HCT116 (cell line): ENCODE results near the gene DENND4A. TPM values are rescaled to one million over a fixed set of nuclear protein-coding genes. Genes with fewer than 3 reads are reported as not detected.
"Not testable (repeated sequence)": the region's sequence is repeated elsewhere in the genome, so short reads cannot be mapped to it uniquely, and the experiment has no call there.

Source experiments
- ATAC-seq: fragments of 200-7000 bp; cut with Tn5 transposase; 2 replicates; pipeline ENCODE4 v1.9.1; 2020; ENCODE audit warnings: mild to moderate bottlenecking, moderate library complexity
- BruUV-seq: library from RNA; stranded (reverse); fragments of 400-500 nt; replicated peaks from 2 replicates; lab custom pipeline; 2021; lab: Mats Ljungman, UMichigan
- CTCF ChIA-PET: fragments of 300-600 bp; sonication (Branson Sonifier 250); formaldehyde crosslinking; loops from one replicate; lab custom pipeline; 2021; ENCODE audit warnings: antibody characterized with exemption; lab: Charles Lee
- POLR2A ChIA-PET: fragments of 300-600, 350-600 bp; sonication (Branson Sonifier 250); formaldehyde crosslinking; loops from one replicate; lab custom pipeline; 2021; ENCODE audit warnings: antibody characterized with exemption; lab: Charles Lee
- RAD21 ChIA-PET, 2 experiments: fragments of 300-600 bp; sonication (Branson Sonifier 250); formaldehyde crosslinking; loops; one replicate each; lab custom pipeline; 2023; ENCODE audit warnings: low total read pairs in 2 of 2; ENCODE audit not compliant: uncharacterized antibody in 2 of 2, unreplicated experiment in 2 of 2, low non-redundant PET in 1 of 2; lab: Charles Lee
- DNase-seq: peaks from one replicate; pipeline ENCODE4 v3.0.0-alpha.2; 2010; ENCODE audit warnings: low read depth, low spot score
- H2AFZ ChIP-seq: fragments of 200-600 bp; shearing (Covaris generic), sonication (generic); 2 replicates; pipeline ENCODE4 v1.6.1; 2017; ENCODE audit warnings: low read depth, mixed run types, mixed read lengths, antibody characterized with exemption, low read length; ENCODE audit not compliant: poor library complexity, severe bottlenecking
- H3K27ac ChIP-seq: 2 replicates; pipeline ENCODE4 v1.5.1; 2012; ENCODE audit warnings: low read depth, low read length
- H3K27me3 ChIP-seq: fragments of 200-600 bp; sonication (generic); 2 replicates; pipeline ENCODE4 v1.6.1; 2016; ENCODE audit warnings: mixed run types, low read length, mixed read lengths; ENCODE audit not compliant: insufficient read depth
- H3K36me3 ChIP-seq, 2 experiments: fragments of 200-500 bp in 1 of 2; fragments of 200-600 bp in 1 of 2; sonication (Bioruptor generic) in 1 of 2; sonication (generic) in 1 of 2; 2 replicates each; pipeline versions ENCODE4 v1.5.1 to v1.6.1; 2014 to 2016; ENCODE audit warnings: low read length in 2 of 2, inconsistent platforms in 1 of 2, mixed read lengths in 1 of 2, mixed run types in 1 of 2; ENCODE audit not compliant: insufficient read depth in 2 of 2, control insufficient read depth in 1 of 2
- H3K4me1 ChIP-seq, 2 experiments: fragments of 200-600 bp in 1 of 2; sonication (generic) in 1 of 2; 2 replicates each; pipeline versions ENCODE4 v1.5.1 to v1.6.1; 2012 to 2017; ENCODE audit warnings: low read length in 2 of 2, inconsistent platforms in 1 of 2, mild to moderate bottlenecking in 1 of 2, mixed read lengths in 1 of 2, mixed run types in 1 of 2, moderate library complexity in 1 of 2; ENCODE audit not compliant: insufficient read depth in 2 of 2, control insufficient read depth in 1 of 2
- H3K4me2 ChIP-seq: fragments of 200-600 bp; sonication (generic); 2 replicates; pipeline ENCODE4 v1.6.1; 2017; ENCODE audit warnings: mixed run types, low read length, mixed read lengths
- H3K4me3 ChIP-seq, 2 experiments: fragments of 200-600 bp in 1 of 2; sonication (generic) in 1 of 2; replicated peaks in 1 of 2; 2 replicates each; pipeline ENCODE4 v1.5.1; 2011 to 2016; ENCODE audit warnings: low read length in 2 of 2, control low read depth in 1 of 2, low read depth in 1 of 2, mild to moderate bottlenecking in 1 of 2, mixed read lengths in 1 of 2, mixed run types in 1 of 2
- H3K79me2 ChIP-seq: fragments of 200-600 bp; sonication (generic); 2 replicates; pipeline ENCODE4 v1.6.1; 2017; ENCODE audit warnings: mild to moderate bottlenecking, mixed run types, low read length, moderate library complexity, mixed read lengths; ENCODE audit not compliant: insufficient read depth
- H3K9ac ChIP-seq: fragments of 200-600 bp; sonication (generic); 2 replicates; pipeline ENCODE4 v1.6.1; 2016; ENCODE audit warnings: low read length, mixed read lengths
- H3K9me2 ChIP-seq: fragments of 200-600 bp; sonication (generic), shearing (Covaris generic); 2 replicates; pipeline ENCODE4 v1.6.1; 2017; ENCODE audit warnings: mixed run types, mild to moderate bottlenecking, moderate library complexity; ENCODE audit not compliant: insufficient read depth
- H3K9me3 ChIP-seq, 2 experiments: fragments of 200-500 bp in 1 of 2; fragments of 200-600 bp in 1 of 2; sonication (Bioruptor generic) in 1 of 2; sonication (generic) in 1 of 2; 2 replicates each; pipeline ENCODE4 v1.6.1; 2014 to 2017; ENCODE audit warnings: low read length in 2 of 2, mixed read lengths in 2 of 2, inconsistent platforms in 1 of 2, low read depth in 1 of 2, mild to moderate bottlenecking in 1 of 2, mixed run types in 1 of 2, moderate library complexity in 1 of 2; ENCODE audit not compliant: control insufficient read depth in 1 of 2, insufficient read depth in 1 of 2
- H4K20me1 ChIP-seq: fragments of 200-600 bp; sonication (generic), shearing (Covaris generic); 2 replicates; pipeline ENCODE4 v1.6.1; 2017; ENCODE audit warnings: mixed run types, mild to moderate bottlenecking, moderate library complexity; ENCODE audit not compliant: insufficient read depth
- ATF3 ChIP-seq: IDR thresholded peaks from 2 replicates; pipeline ENCODE4 v1.6.1; 2012
- CTCF ChIP-seq, 3 experiments: fragments of 200-600 bp in 1 of 3; sonication (generic) in 1 of 3; IDR thresholded peaks in 2 of 3; conservative IDR thresholded peaks in 1 of 3; 2 replicates each; pipeline ENCODE4 v1.5.1; 2012 to 2017; ENCODE audit warnings: low read depth in 2 of 3, low read length in 2 of 3, antibody characterized with exemption in 1 of 3, borderline replicate concordance in 1 of 3, control low read depth in 1 of 3, mild to moderate bottlenecking in 1 of 3, mixed read lengths in 1 of 3, mixed run types in 1 of 3, moderate library complexity in 1 of 3; ENCODE audit not compliant: insufficient read depth in 1 of 3
- FOSL1 ChIP-seq: IDR thresholded peaks from 2 replicates; pipeline ENCODE4 v1.6.1; 2012; ENCODE audit warnings: low read depth
- JUND ChIP-seq: IDR thresholded peaks from 2 replicates; pipeline ENCODE4 v1.6.1; 2012
- RAD21 ChIP-seq: IDR thresholded peaks from 2 replicates; pipeline ENCODE4 v1.6.1; 2012; ENCODE audit warnings: low read depth, mild to moderate bottlenecking
- TCF7L2 ChIP-seq: IDR thresholded peaks from 2 replicates; pipeline ENCODE4 v1.7.0; 2011; ENCODE audit warnings: borderline replicate concordance, inconsistent platforms; ENCODE audit not compliant: insufficient read depth, insufficient read length; ENCODE audit errors: extremely low read depth
- intact Hi-C: fragments of 100-400 bp; cut with micrococcal nuclease; formaldehyde crosslinking; loops from 2 replicates; pipeline ENCODE4 v1.10.0; 2022
- total RNA-seq: library from RNA; stranded (reverse); gene quantifications from one replicate; pipeline ENCODE4 v1.2.1, GENCODE V29; 2021; ENCODE audit not compliant: unreplicated experiment
- TF ChIP-seq, protein P1 (sequence below): IDR thresholded peaks from 2 replicates; pipeline ENCODE4 v1.6.1; 2011; ENCODE audit warnings: mild to moderate bottlenecking, low read length, moderate library complexity; ENCODE audit not compliant: insufficient replicate concordance; ENCODE audit errors: extremely low read depth

Gene DENND4A
- total RNA-seq, 1 experiment from 2014 or later: 9.1 TPM

DNA sequence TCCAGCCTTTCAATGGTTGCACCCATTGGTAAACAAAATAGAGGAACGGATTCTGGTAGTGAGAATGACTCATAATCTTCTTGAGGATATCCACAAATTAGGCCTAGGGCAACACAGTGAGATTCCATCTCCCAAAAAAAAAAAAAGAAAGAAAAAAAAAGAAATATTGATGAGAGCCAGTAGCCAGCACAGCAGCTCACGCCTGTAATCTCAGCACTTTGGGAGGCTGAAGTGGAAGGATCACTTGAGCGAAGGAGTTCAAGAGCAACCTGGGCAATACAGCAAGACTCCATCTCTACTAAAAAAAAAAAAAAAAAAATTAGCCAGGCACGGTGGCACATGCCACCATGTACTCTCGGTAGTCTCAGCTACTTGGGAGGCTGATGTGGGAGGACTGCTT lies 51.9 kb downstream of the DENND4A start:
- ChIA-PET CTCF (no interaction called here), POLR2A (no interaction called here), RAD21 (no interaction called here)
- ATAC-seq (no peak), DNase-seq (no peak)
- H3K4me3 ChIP-seq: no peak overlapping the region
- H3K79me2 ChIP-seq: no peaks in the 10 kb centered on the region
- H3K36me3 ChIP-seq: no peaks in the 10 kb centered on the region
- TF ChIP-seq, protein P1, sequence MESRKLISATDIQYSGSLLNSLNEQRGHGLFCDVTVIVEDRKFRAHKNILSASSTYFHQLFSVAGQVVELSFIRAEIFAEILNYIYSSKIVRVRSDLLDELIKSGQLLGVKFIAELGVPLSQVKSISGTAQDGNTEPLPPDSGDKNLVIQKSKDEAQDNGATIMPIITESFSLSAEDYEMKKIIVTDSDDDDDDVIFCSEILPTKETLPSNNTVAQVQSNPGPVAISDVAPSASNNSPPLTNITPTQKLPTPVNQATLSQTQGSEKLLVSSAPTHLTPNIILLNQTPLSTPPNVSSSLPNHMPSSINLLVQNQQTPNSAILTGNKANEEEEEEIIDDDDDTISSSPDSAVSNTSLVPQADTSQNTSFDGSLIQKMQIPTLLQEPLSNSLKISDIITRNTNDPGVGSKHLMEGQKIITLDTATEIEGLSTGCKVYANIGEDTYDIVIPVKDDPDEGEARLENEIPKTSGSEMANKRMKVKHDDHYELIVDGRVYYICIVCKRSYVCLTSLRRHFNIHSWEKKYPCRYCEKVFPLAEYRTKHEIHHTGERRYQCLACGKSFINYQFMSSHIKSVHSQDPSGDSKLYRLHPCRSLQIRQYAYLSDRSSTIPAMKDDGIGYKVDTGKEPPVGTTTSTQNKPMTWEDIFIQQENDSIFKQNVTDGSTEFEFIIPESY: no peak
- no peaks in the 10 kb centered on the region for H3K9me2 ChIP-seq
- H4K20me1 ChIP-seq: no peaks in the 10 kb centered on the region
- H3K9ac ChIP-seq: no peak overlapping the region
- H3K27me3 ChIP-seq: no peaks in the 10 kb centered on the region
- H2AFZ ChIP-seq: no peak overlapping the region
- no peak overlapping the region for H3K4me2 ChIP-seq
- intact Hi-C loops: no loop called here
- H3K9me3 ChIP-seq: no peaks in the 10 kb centered on the region
- H3K4me1 ChIP-seq: no peaks in the 10 kb centered on the region
- no TSS peak for BruUV-seq
- H3K27ac ChIP-seq: no peak overlapping the region

DNA sequence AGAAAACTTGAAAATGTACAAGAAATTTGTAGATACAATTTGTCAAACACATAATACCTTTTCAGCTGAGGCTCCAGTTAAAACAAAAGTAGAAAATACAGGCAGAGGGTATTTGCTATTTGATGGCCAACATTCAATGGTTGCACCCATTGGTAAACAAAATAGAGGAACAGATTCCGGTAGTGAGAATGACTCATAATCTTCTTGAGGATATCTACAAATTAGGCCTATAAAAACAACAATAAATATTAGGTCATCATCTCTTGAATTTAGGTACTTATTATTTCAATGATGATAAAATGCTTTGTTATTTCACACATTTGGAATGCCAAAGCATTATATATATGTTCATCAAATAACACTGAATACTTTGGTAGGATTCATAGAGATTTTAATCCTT lies 53.4 kb downstream of the DENND4A start:
- CTCF ChIA-PET: no interaction called here
- no TSS peak for BruUV-seq

GRCh38 chr15:65733599-65733998 lies 58.5 kb downstream of the DENND4A start:
- ATAC-seq, BruUV-seq, H2AFZ ChIP-seq, H4K20me1 ChIP-seq, H3K27ac ChIP-seq, H3K9me2 ChIP-seq, H3K36me3 ChIP-seq, intact Hi-C loops, H3K4me3 ChIP-seq, H3K4me2 ChIP-seq, RAD21 ChIA-PET, H3K4me1 ChIP-seq, CTCF ChIA-PET, H3K9me3 ChIP-seq, H3K79me2 ChIP-seq, DNase-seq, H3K27me3 ChIP-seq, POLR2A ChIA-PET, H3K9ac ChIP-seq: not testable (repeated sequence)

More for the DNA sequence above, 53.4 kb downstream of the DENND4A start:
- Histone ChIP-seq H3K79me2 (no peaks in the 10 kb centered on the region), H4K20me1 (no peaks in the 10 kb centered on the region), H2AFZ (no peak overlapping the region), H3K4me2 (no peak overlapping the region), H3K4me1 (no peaks in the 10 kb centered on the region), H3K9ac (no peak overlapping the region), H3K4me3 (no peak overlapping the region), H3K9me3 (no peaks in the 10 kb centered on the region), H3K27ac (no peak overlapping the region), H3K36me3 (no peaks in the 10 kb centered on the region), H3K9me2 (no peaks in the 10 kb centered on the region), H3K27me3 (no peaks in the 10 kb centered on the region)
- DNase-seq (no peak), ATAC-seq (no peak)
- ChIA-PET POLR2A (no interaction called here), RAD21 (no interaction called here)
- intact Hi-C loops: no loop called here
- TF ChIP-seq RAD21: no peak
- TF ChIP-seq ATF3: no peak
- no peak for TF ChIP-seq CTCF (IDR thresholded peaks at IDR 0.05 in 2 of 3, conservative IDR thresholded peaks at IDR 0.05 in 1 of 3; ENCODE audit: borderline replicate concordance in 1 of 3, insufficient read depth in 1 of 3, low read depth in 2 of 3, low read length in 2 of 3)
- TF ChIP-seq TCF7L2: no peak
- TF ChIP-seq FOSL1: no peak
- no peak for TF ChIP-seq JUND
